DOHH2 (cell line): ENCODE results near the gene PMIS2.

ENCODE experiments used
- H3F3A ChIP-seq: fragments of 200-600 bp; sonication (generic), shearing (Covaris generic); 2 replicates; pipeline ENCODE4 v1.6.0; 2016; ENCODE audit warnings: antibody characterized with exemption, mild to moderate bottlenecking; ENCODE audit not compliant: control insufficient read depth, insufficient read depth
- H3K27ac ChIP-seq: fragments of 200-600 bp; sonication (generic); 2 replicates; pipeline ENCODE4 v1.5.1; 2014; ENCODE audit warnings: low read depth, mild to moderate bottlenecking, low read length, moderate library complexity
- H3K27me3 ChIP-seq: fragments of 200-600 bp; sonication (generic); 2 replicates; pipeline ENCODE4 v1.6.1; 2014; ENCODE audit warnings: mild to moderate bottlenecking, low read length, mixed read lengths; ENCODE audit not compliant: control insufficient read depth
- H3K36me3 ChIP-seq: fragments of 200-600 bp; sonication (generic); 2 replicates; pipeline ENCODE4 v1.6.1; 2014; ENCODE audit warnings: mild to moderate bottlenecking, low read length, moderate library complexity, mixed read lengths; ENCODE audit not compliant: control insufficient read depth
- H3K4me1 ChIP-seq: fragments of 200-600 bp; sonication (generic); 2 replicates; pipeline ENCODE4 v1.6.1; 2014; ENCODE audit warnings: mild to moderate bottlenecking, low read length, mixed read lengths; ENCODE audit not compliant: control insufficient read depth
- H3K4me2 ChIP-seq: fragments of 200-600 bp; sonication (generic); 2 replicates; pipeline ENCODE4 v1.6.0; 2014; ENCODE audit warnings: mild to moderate bottlenecking, low read length, moderate library complexity
- H3K4me3 ChIP-seq: fragments of 200-600 bp; sonication (generic); 2 replicates; pipeline ENCODE4 v1.5.1; 2014; ENCODE audit warnings: mild to moderate bottlenecking, low read length, mixed read lengths
- H3K79me2 ChIP-seq: fragments of 200-600 bp; sonication (generic); 2 replicates; pipeline ENCODE4 v1.6.1; 2014; ENCODE audit warnings: mild to moderate bottlenecking, low read length, mixed read lengths; ENCODE audit not compliant: control insufficient read depth
- H3K9me2 ChIP-seq: fragments of 200-600 bp; sonication (generic); replicated peaks from 2 replicates; pipeline ENCODE4 v1.6.1; 2014; ENCODE audit warnings: mild to moderate bottlenecking, low read length, mixed read lengths; ENCODE audit not compliant: control insufficient read depth
- H3K9me3 ChIP-seq: fragments of 200-600 bp; sonication (generic); 2 replicates; pipeline ENCODE4 v1.6.1; 2014; ENCODE audit warnings: antibody characterized with exemption, low read length, mixed read lengths; ENCODE audit not compliant: control insufficient read depth, insufficient read depth
- H4K20me1 ChIP-seq: fragments of 200-600 bp; sonication (generic); 2 replicates; pipeline ENCODE4 v1.6.0; 2014; ENCODE audit warnings: low read depth, mild to moderate bottlenecking, antibody characterized with exemption, low read length, moderate library complexity; ENCODE audit not compliant: control insufficient read depth, insufficient read depth
- CTCF ChIP-seq: fragments of 200-600 bp; sonication (generic); IDR thresholded peaks from one replicate; pipeline ENCODE4 v1.5.1; 2014; ENCODE audit warnings: antibody characterized with exemption, mild to moderate bottlenecking, low read depth, low read length; ENCODE audit not compliant: poor library complexity, severe bottlenecking
- EZH2phosphoT487 ChIP-seq: fragments of 200-600 bp; sonication (generic); IDR thresholded peaks from 2 replicates; pipeline ENCODE4 v1.6.1; 2017; ENCODE audit warnings: borderline replicate concordance, mild to moderate bottlenecking, antibody characterized with exemption, low read length, moderate library complexity, mixed read lengths

The PMIS2 gene

DNA sequence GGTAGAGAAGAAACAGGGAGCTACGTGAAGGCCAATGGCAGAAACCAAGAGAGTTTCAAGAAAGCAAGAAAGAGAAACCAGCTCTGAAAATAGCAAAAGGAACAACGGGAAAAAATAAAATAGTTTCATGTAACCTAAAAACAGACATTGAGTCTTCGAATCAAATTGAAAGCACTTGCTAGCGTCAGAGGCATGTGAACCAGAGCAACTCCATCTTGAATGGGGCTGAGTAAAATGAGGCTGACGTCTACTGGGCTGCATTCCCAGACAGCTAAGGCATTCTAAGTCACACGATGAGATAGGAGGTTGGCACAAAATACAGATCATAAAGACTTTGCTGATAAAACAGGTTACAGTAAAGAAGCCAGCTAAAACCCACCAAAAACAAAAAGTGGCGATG is 7.3 kb upstream of the PMIS2 start:
- Histone ChIP-seq H3K9me3 (peaks cover 14% of the 10 kb centered on the region), H3K27ac (no peak overlapping the region), H3K27me3 (no peaks in the 10 kb centered on the region), H3K9me2 (no peaks in the 10 kb centered on the region), H3K4me1 (no peaks in the 10 kb centered on the region), H3K4me2 (no peak overlapping the region), H3K4me3 (no peak overlapping the region), H3K36me3 (no peaks in the 10 kb centered on the region), H3F3A (no peaks in the 10 kb centered on the region), H4K20me1 (no peaks in the 10 kb centered on the region), H3K79me2 (no peaks in the 10 kb centered on the region)
- TF ChIP-seq CTCF, result no peak
- no peak for TF ChIP-seq EZH2phosphoT487

DNA sequence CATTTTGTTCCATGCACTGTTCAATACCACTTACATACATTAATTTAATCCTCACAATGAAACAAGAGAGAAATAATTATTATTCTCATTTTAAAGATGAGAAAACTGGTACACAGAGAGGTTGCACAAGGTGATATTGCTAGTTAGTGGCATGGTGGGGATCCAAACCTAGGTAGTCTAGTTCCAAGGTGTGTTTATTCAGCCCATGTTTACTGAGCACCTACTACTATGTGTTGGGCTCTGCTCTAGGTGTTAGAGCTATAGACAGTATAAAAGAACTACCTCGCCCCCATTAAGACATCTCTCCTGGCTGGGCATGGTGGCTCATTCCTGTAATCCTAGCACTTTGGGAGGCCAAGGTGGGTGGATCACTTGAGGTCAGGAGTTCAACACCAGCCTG is 3.2 kb upstream of the PMIS2 start:
- H4K20me1 ChIP-seq, result no peaks in the 10 kb centered on the region
- H3K9me3 ChIP-seq, result no peaks in the 10 kb centered on the region
- H3K79me2 ChIP-seq, result no peaks in the 10 kb centered on the region
- H3K9me2 ChIP-seq, result no peaks in the 10 kb centered on the region
- H3K4me2 ChIP-seq, result no peak overlapping the region
- no peak overlapping the region for H3K27ac ChIP-seq
- no peaks in the 10 kb centered on the region for H3F3A ChIP-seq
- no peak for TF ChIP-seq EZH2phosphoT487
- no peak for TF ChIP-seq CTCF
- no peaks in the 10 kb centered on the region for H3K36me3 ChIP-seq
- H3K27me3 ChIP-seq, result no peaks in the 10 kb centered on the region
- no peak overlapping the region for H3K4me3 ChIP-seq
- no peaks in the 10 kb centered on the region for H3K4me1 ChIP-seq

- H3K4me1 ChIP-seq, result no peaks in the 10 kb centered on the region
- H3K9me2 ChIP-seq, result no peaks in the 10 kb centered on the region
- no peaks in the 10 kb centered on the region for H3F3A ChIP-seq
- no peaks in the 10 kb centered on the region for H3K79me2 ChIP-seq
- no peak for TF ChIP-seq CTCF
- no peak for TF ChIP-seq EZH2phosphoT487
- no peak overlapping the region for H3K4me2 ChIP-seq
- H3K9me3 ChIP-seq, result no peaks in the 10 kb centered on the region
- H3K27ac ChIP-seq, result no peak overlapping the region
- H3K4me3 ChIP-seq, result no peak overlapping the region
- no peaks in the 10 kb centered on the region for H3K27me3 ChIP-seq
- H4K20me1 ChIP-seq, result no peaks in the 10 kb centered on the region
- H3K36me3 ChIP-seq, result no peaks in the 10 kb centered on the region
Measured at GRCh38 chr19:35587321-35587720, 1.3 kb downstream of the PMIS2 start.

DNA sequence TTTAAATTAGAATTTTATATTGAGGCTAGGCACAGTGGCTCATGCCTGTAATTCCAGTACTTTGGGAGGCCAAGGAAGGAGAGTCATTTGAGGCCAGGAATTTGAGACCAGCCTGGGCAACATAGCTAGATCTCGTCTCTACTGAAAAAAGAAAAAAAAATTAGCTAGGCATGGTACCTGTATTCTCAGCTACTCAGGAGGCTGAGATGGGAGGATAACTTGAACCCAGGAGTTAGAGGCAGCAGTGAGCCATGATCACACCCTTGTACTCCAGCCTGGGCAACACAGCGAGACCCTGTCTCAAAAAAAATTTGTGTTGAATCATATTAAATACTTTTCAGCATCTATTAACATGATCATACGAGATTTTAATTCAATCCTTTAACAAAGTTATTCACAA is 4.9 kb downstream of the PMIS2 start:
- Histone ChIP-seq H3K4me3 (no peak overlapping the region), H3K36me3 (no peaks in the 10 kb centered on the region), H3K4me2 (no peak overlapping the region), H3K9me3 (no peaks in the 10 kb centered on the region), H3K9me2 (no peaks in the 10 kb centered on the region), H4K20me1 (no peaks in the 10 kb centered on the region), H3F3A (no peaks in the 10 kb centered on the region), H3K27ac (no peak overlapping the region), H3K4me1 (no peaks in the 10 kb centered on the region), H3K27me3 (no peaks in the 10 kb centered on the region), H3K79me2 (no peaks in the 10 kb centered on the region)
- TF ChIP-seq CTCF (no peak), EZH2phosphoT487 (no peak)
